ENCODE measurements around the gene CASZ1. TPM values are rescaled to one million over a fixed set of nuclear protein-coding genes. Genes with fewer than 3 reads are reported as not detected.

Gene CASZ1
- total RNA-seq, 1 experiment from 2014 or later = 11.7 TPM

DNA sequence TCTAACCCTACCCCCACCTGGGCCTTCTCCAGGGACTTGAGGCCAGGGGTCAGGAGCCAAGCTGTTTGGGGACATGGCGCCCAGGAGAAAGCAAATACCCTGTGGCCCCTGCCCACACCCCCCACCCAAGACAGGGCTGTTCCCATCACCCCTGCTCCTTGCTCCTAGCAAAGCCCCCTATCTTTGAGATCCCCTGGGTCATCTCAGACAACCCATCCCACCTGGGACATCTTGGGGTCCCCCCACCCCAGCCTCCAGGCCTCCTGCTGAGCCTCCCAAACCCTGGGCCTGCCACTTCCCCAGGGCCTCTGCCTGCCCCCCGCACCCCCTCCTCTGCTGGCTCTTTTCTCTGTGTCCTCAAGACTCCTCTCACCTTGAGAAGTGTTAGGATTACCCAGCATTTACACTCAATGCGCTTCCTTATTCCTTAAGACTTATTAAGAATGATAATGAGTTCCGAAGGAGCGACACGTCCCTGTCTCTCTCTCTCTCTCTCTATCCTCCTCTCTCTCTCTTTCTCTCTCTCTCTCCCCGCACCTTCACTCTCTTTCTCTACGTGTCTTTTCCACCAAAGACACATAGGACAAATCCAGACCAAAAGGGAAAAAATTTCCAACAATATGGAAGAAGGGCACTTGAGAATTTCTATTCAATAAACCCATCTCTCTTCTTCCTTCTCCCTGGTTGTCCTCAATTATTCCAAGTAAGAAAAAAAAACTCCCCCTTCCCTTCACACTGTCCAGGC is 7.2 kb downstream of the CASZ1 start (continued):
- TF ChIP-seq PRDM15 (CRISPR knock-in tag; IDR thresholded peaks at IDR 0.05) (no peak), TEAD1 (CRISPR knock-in tag; IDR thresholded peaks at IDR 0.05) (no peak), CBFB (CRISPR knock-in tag; IDR thresholded peaks at IDR 0.05; ENCODE audit: low read depth) (no peak), CREM (CRISPR knock-in tag; IDR thresholded peaks at IDR 0.05) (no peak), ATF1 (CRISPR knock-in tag; IDR thresholded peaks at IDR 0.05) (no peak), TP53 (CRISPR knock-in tag; IDR thresholded peaks at IDR 0.05) (no peak), RELA (CRISPR knock-in tag; IDR thresholded peaks at IDR 0.05; ENCODE audit: borderline replicate concordance) (no peak), ZNF671 (CRISPR knock-in tag; IDR thresholded peaks at IDR 0.05) (no peak), ETV6 (CRISPR knock-in tag; IDR thresholded peaks at IDR 0.05) (no peak)
- TF ChIP-seq, protein P1, sequence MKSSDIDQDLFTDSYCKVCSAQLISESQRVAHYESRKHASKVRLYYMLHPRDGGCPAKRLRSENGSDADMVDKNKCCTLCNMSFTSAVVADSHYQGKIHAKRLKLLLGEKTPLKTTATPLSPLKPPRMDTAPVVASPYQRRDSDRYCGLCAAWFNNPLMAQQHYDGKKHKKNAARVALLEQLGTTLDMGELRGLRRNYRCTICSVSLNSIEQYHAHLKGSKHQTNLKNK (CRISPR knock-in tag; IDR thresholded peaks at IDR 0.05) = no peak
- TF ChIP-seq, protein P2, sequence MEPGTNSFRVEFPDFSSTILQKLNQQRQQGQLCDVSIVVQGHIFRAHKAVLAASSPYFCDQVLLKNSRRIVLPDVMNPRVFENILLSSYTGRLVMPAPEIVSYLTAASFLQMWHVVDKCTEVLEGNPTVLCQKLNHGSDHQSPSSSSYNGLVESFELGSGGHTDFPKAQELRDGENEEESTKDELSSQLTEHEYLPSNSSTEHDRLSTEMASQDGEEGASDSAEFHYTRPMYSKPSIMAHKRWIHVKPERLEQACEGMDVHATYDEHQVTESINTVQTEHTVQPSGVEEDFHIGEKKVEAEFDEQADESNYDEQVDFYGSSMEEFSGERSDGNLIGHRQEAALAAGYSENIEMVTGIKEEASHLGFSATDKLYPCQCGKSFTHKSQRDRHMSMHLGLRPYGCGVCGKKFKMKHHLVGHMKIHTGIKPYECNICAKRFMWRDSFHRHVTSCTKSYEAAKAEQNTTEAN (CRISPR knock-in tag; IDR thresholded peaks at IDR 0.05) = no peak
- TF ChIP-seq, protein P3, sequence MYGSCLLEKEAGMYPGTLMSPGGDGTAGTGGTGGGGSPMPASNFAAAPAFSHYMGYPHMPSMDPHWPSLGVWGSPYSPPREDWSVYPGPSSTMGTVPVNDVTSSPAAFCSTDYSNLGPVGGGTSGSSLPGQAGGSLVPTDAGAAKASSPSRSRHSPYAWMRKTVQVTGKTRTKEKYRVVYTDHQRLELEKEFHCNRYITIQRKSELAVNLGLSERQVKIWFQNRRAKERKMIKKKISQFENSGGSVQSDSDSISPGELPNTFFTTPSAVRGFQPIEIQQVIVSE (CRISPR knock-in tag; IDR thresholded peaks at IDR 0.05; ENCODE audit: borderline replicate concordance) = no peak
- TF ChIP-seq, protein P4, sequence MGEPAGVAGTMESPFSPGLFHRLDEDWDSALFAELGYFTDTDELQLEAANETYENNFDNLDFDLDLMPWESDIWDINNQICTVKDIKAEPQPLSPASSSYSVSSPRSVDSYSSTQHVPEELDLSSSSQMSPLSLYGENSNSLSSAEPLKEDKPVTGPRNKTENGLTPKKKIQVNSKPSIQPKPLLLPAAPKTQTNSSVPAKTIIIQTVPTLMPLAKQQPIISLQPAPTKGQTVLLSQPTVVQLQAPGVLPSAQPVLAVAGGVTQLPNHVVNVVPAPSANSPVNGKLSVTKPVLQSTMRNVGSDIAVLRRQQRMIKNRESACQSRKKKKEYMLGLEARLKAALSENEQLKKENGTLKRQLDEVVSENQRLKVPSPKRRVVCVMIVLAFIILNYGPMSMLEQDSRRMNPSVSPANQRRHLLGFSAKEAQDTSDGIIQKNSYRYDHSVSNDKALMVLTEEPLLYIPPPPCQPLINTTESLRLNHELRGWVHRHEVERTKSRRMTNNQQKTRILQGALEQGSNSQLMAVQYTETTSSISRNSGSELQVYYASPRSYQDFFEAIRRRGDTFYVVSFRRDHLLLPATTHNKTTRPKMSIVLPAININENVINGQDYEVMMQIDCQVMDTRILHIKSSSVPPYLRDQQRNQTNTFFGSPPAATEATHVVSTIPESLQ (CRISPR knock-in tag; IDR thresholded peaks at IDR 0.05) = no peak
- TF ChIP-seq, protein P5, sequence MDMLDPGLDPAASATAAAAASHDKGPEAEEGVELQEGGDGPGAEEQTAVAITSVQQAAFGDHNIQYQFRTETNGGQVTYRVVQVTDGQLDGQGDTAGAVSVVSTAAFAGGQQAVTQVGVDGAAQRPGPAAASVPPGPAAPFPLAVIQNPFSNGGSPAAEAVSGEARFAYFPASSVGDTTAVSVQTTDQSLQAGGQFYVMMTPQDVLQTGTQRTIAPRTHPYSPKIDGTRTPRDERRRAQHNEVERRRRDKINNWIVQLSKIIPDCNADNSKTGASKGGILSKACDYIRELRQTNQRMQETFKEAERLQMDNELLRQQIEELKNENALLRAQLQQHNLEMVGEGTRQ (CRISPR knock-in tag; IDR thresholded peaks at IDR 0.05) = no peak

DNA sequence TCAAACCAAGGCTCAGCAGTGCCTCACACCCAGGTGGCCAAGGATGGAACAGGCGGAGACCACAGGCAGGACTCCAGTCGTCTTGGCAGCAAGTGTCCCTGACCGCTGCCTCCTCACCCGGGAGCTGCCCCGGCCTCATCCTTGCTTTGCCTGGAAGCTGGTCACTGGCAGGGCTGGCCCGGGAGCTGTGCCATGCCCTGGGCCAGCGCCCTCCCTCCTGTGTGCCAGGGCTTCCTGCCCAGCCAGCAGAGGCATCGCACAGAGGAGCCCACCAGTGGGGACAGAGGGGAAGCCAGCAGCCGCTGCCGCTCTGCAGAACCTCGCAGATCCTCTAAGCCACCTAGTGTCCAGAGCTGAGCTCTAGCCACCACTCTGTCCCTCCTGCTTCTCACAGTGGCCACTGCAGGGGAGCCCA is 7.8 kb downstream of the CASZ1 start:
- H3K4me3 Mint-ChIP-seq = no peak overlapping the region
- peaks cover 10% of the 10 kb centered on the region for H3K4me1 Mint-ChIP-seq
- H3K9me3 Mint-ChIP-seq = no peaks in the 10 kb centered on the region
- H3K36me3 Mint-ChIP-seq = no peaks in the 10 kb centered on the region
- POLR2A ChIA-PET = interaction anchor here (1.0 kb wide), 1 partner anchor 53 kb away, joined by 3 read pairs; no protein-coding TSS in a partner anchor
- ATAC-seq = peak; percentile 75
- peaks cover 14% of the 10 kb centered on the region for H3K27me3 Mint-ChIP-seq (ENCODE audit: low read depth)
- H3K27ac Mint-ChIP-seq = no peak overlapping the region
- peak; percentile 37 for DNase-seq (ENCODE audit: low spot score)
- TF ChIP-seq NFYB (CRISPR knock-in tag; conservative IDR thresholded peaks at IDR 0.05; ENCODE audit: low read depth) (no peak), PRRX2 (CRISPR knock-in tag; IDR thresholded peaks at IDR 0.05) (no peak), ZBTB21 (CRISPR knock-in tag; IDR thresholded peaks at IDR 0.05; ENCODE audit: borderline replicate concordance) (no peak), TP53 (CRISPR knock-in tag; IDR thresholded peaks at IDR 0.05) (no peak), ZNF138 (CRISPR knock-in tag; conservative IDR thresholded peaks at IDR 0.05) (no peak), ETV6 (CRISPR knock-in tag; IDR thresholded peaks at IDR 0.05) (no peak), ZNF396 (CRISPR knock-in tag; IDR thresholded peaks at IDR 0.05; ENCODE audit: borderline replicate concordance) (no peak), CREB1 (CRISPR knock-in tag; IDR thresholded peaks at IDR 0.05) (no peak)
- TF ChIP-seq, protein P6, sequence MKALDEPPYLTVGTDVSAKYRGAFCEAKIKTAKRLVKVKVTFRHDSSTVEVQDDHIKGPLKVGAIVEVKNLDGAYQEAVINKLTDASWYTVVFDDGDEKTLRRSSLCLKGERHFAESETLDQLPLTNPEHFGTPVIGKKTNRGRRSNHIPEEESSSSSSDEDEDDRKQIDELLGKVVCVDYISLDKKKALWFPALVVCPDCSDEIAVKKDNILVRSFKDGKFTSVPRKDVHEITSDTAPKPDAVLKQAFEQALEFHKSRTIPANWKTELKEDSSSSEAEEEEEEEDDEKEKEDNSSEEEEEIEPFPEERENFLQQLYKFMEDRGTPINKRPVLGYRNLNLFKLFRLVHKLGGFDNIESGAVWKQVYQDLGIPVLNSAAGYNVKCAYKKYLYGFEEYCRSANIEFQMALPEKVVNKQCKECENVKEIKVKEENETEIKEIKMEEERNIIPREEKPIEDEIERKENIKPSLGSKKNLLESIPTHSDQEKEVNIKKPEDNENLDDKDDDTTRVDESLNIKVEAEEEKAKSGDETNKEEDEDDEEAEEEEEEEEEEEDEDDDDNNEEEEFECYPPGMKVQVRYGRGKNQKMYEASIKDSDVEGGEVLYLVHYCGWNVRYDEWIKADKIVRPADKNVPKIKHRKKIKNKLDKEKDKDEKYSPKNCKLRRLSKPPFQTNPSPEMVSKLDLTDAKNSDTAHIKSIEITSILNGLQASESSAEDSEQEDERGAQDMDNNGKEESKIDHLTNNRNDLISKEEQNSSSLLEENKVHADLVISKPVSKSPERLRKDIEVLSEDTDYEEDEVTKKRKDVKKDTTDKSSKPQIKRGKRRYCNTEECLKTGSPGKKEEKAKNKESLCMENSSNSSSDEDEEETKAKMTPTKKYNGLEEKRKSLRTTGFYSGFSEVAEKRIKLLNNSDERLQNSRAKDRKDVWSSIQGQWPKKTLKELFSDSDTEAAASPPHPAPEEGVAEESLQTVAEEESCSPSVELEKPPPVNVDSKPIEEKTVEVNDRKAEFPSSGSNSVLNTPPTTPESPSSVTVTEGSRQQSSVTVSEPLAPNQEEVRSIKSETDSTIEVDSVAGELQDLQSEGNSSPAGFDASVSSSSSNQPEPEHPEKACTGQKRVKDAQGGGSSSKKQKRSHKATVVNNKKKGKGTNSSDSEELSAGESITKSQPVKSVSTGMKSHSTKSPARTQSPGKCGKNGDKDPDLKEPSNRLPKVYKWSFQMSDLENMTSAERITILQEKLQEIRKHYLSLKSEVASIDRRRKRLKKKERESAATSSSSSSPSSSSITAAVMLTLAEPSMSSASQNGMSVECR (CRISPR knock-in tag; IDR thresholded peaks at IDR 0.05; ENCODE audit: borderline replicate concordance) = no peak
- CTCF ChIA-PET = interaction anchor here (1.0 kb wide), 1 partner anchor 258 kb away, joined by 3 read pairs; no protein-coding TSS in a partner anchor

All from WTC11 (cell line).